HepG2 (cell line): ENCODE data around the gene DLEC1.

ENCODE experiments used
- HNF4A ChIP-seq: sonication (generic); formaldehyde crosslinking; IDR thresholded peaks from 2 replicates; pipeline ENCODE4 v1.4.0; 2020; ENCODE audit warnings: missing genetic modification reagents
- KIAA2018 ChIP-seq: sonication (generic); formaldehyde crosslinking; IDR thresholded peaks from 2 replicates; pipeline ENCODE4 v1.5.0; 2020; ENCODE audit warnings: mild to moderate bottlenecking, missing genetic modification reagents, borderline replicate concordance
- NFIC ChIP-seq: IDR thresholded peaks from 2 replicates; pipeline ENCODE4 v1.6.1; 2012; ENCODE audit warnings: mild to moderate bottlenecking, low read length, inconsistent platforms
- RFX5 ChIP-seq: IDR thresholded peaks from 2 replicates; pipeline ENCODE4 v1.6.1; 2011; ENCODE audit warnings: low read depth, low read length, improper control_type of control experiment
- RNF219 ChIP-seq: sonication (generic); formaldehyde crosslinking; IDR thresholded peaks from 2 replicates; pipeline ENCODE4 v1.5.0; 2020; ENCODE audit warnings: mild to moderate bottlenecking, missing genetic modification reagents
- RXRA ChIP-seq: sonication (generic); formaldehyde crosslinking; IDR thresholded peaks from 2 replicates; pipeline ENCODE4 v1.5.1; 2020; ENCODE audit warnings: missing genetic modification reagents
- SMARCC2 ChIP-seq: fragments of 450-650 bp; IDR thresholded peaks from 2 replicates; pipeline ENCODE4 v1.6.1; 2017; ENCODE audit warnings: antibody characterized with exemption, mild to moderate bottlenecking
- ZNF501 ChIP-seq: sonication (generic); formaldehyde crosslinking; IDR thresholded peaks from 2 replicates; pipeline ENCODE4 v1.5.1; 2020; ENCODE audit warnings: mild to moderate bottlenecking, moderate library complexity, missing genetic modification reagents
- ZNF510 ChIP-seq: sonication (generic); formaldehyde crosslinking; IDR thresholded peaks from 2 replicates; pipeline ENCODE4 v1.4.0; 2020; ENCODE audit warnings: low read depth, mild to moderate bottlenecking, missing genetic modification reagents
- TF ChIP-seq, protein P1 (sequence below): sonication (generic); formaldehyde crosslinking; IDR thresholded peaks from 2 replicates; pipeline ENCODE4 v1.5.0; 2020; ENCODE audit warnings: mild to moderate bottlenecking, missing genetic modification reagents, moderate library complexity

GRCh38 chr3:38153221-38153620, 114.2 kb downstream of the DLEC1 start:
- TF ChIP-seq SMARCC2 (no peak), HNF4A (CRISPR knock-in tag) (no peak), RXRA (CRISPR knock-in tag) (no peak), KIAA2018 (CRISPR knock-in tag) (no peak), ZNF501 (no peak), ZNF510 (CRISPR knock-in tag) (no peak), RFX5 (no peak), NFIC (no peak), RNF219 (no peak)
- TF ChIP-seq, protein P1, sequence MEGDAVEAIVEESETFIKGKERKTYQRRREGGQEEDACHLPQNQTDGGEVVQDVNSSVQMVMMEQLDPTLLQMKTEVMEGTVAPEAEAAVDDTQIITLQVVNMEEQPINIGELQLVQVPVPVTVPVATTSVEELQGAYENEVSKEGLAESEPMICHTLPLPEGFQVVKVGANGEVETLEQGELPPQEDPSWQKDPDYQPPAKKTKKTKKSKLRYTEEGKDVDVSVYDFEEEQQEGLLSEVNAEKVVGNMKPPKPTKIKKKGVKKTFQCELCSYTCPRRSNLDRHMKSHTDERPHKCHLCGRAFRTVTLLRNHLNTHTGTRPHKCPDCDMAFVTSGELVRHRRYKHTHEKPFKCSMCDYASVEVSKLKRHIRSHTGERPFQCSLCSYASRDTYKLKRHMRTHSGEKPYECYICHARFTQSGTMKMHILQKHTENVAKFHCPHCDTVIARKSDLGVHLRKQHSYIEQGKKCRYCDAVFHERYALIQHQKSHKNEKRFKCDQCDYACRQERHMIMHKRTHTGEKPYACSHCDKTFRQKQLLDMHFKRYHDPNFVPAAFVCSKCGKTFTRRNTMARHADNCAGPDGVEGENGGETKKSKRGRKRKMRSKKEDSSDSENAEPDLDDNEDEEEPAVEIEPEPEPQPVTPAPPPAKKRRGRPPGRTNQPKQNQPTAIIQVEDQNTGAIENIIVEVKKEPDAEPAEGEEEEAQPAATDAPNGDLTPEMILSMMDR (CRISPR knock-in tag) = no peak
